RWPE2 (cell line): Measurements from ENCODE around the gene MAP2K6.
A peak's percentile ranks its signal among the peaks of the same experiment; 100 is the strongest.

Experiments
- ATAC-seq: fragments of 200-7000 bp; cut with Tn5 transposase; 3 replicates; pipeline ENCODE4 v1.9.1; 2021; ENCODE audit warnings: low read depth
- DNase-seq: peaks from one replicate; pipeline ENCODE4 v3.0.0-alpha.2; 2020; ENCODE audit warnings: low spot score
- H3K27ac ChIP-seq: fragments of 450-650 bp; 2 replicates; pipeline ENCODE4 v1.5.1; 2017; ENCODE audit warnings: mild to moderate bottlenecking; ENCODE audit not compliant: poor library complexity, severe bottlenecking
- H3K27me3 ChIP-seq: fragments of 250-450 bp; sonication (Bioruptor Pico); 2 replicates; pipeline ENCODE4 v1.5.1; 2021; ENCODE audit warnings: mild to moderate bottlenecking, moderate library complexity; ENCODE audit not compliant: insufficient read depth, poor library complexity, severe bottlenecking
- H3K36me3 ChIP-seq: fragments of 250-450 bp; sonication (Bioruptor Pico); 2 replicates; pipeline ENCODE4 v1.5.1; 2020; ENCODE audit warnings: low read depth, mild to moderate bottlenecking, moderate library complexity
- H3K4me1 ChIP-seq: fragments of 250-450 bp; sonication (Bioruptor Pico); 2 replicates; pipeline ENCODE4 v1.5.1; 2021; ENCODE audit warnings: mild to moderate bottlenecking, moderate library complexity; ENCODE audit not compliant: insufficient read depth, poor library complexity, severe bottlenecking
- H3K4me3 ChIP-seq: fragments of 250-450 bp; sonication (Bioruptor Pico); 2 replicates; pipeline ENCODE4 v1.5.1; 2021; ENCODE audit warnings: mild to moderate bottlenecking, moderate library complexity; ENCODE audit not compliant: severe bottlenecking
- H3K9me3 ChIP-seq: fragments of 250-450 bp; sonication (Bioruptor Pico); 2 replicates; pipeline ENCODE4 v1.5.1; 2021; ENCODE audit warnings: mild to moderate bottlenecking, moderate library complexity; ENCODE audit not compliant: severe bottlenecking
- CTCF ChIP-seq: fragments of 450-650 bp; IDR thresholded peaks from one replicate; pipeline ENCODE4 v1.5.1; 2017; ENCODE audit warnings: mild to moderate bottlenecking, moderate library complexity; ENCODE audit not compliant: poor library complexity, severe bottlenecking

MAP2K6 gene

GRCh38 chr17:69518951-69519350 is 104.5 kb downstream of the MAP2K6 start:
- Histone ChIP-seq H3K27ac (no peak overlapping the region), H3K36me3 (no peaks in the 10 kb centered on the region), H3K4me1 (no peaks in the 10 kb centered on the region), H3K27me3 (no peaks in the 10 kb centered on the region), H3K4me3 (no peak overlapping the region), H3K9me3 (no peaks in the 10 kb centered on the region)
- no peak for ATAC-seq
- DNase-seq: no peak
- TF ChIP-seq CTCF: no peak

GRCh38 chr17:69523244-69523861 is 108.9 kb downstream of the MAP2K6 start:
- Histone ChIP-seq H3K36me3 (no peaks in the 10 kb centered on the region), H3K9me3 (no peaks in the 10 kb centered on the region), H3K27ac (no peak overlapping the region), H3K4me1 (no peaks in the 10 kb centered on the region), H3K4me3 (no peak overlapping the region), H3K27me3 (no peaks in the 10 kb centered on the region)
- DNase-seq (no peak), ATAC-seq (peak; percentile 58; the same call in 1 of the 3 replicates)
- TF ChIP-seq CTCF: peak; percentile 80

GRCh38 chr17:69524854-69525253 is 110.4 kb downstream of the MAP2K6 start:
- DNase-seq: no peak
- no peaks in the 10 kb centered on the region for H3K4me1 ChIP-seq

DNA sequence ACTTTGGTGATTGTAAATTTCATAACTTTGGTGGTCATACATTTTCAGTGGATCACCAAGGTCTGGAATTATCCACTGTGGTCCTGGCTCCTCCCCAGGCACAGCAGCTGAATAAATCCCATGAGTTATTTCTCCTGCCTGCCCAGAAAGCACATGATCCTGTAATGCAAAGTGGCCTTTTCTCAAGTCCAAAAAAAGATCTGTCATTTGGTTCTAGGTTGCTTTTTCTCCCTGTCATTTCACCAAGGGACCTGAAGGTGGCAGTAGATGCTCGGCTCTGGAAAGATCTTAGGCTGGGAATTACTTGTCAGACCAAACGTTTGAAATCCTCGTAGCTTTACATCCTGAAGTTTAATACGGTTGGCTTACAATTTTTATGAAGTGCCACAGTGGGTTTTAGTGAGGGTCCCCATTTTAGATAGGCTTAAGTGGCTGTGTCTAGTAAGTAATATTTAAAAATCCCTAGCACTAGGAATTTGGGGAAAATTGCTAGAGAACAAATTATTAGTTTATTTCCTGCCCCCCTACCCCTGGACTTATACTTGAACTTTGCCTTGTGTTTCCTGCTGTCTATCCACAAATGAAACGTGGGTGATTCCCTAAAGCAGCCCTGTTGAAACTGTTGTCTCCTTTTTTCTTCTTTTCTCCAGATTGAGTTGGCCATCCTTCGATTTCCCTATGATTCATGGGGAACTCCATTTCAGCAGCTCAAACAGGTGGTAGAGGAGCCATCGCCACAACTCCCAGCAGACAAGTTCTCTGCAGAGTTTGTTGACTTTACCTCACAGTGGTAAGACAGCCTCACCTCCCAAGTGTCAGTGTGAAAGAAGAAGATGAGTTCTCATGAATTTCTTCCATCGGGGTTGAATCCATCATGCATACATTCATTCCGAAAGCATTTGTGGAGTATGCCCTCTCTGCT is 111.7 kb downstream of the MAP2K6 start:
- TF ChIP-seq CTCF: peak; percentile 94
- Histone ChIP-seq H3K4me1 (no peaks in the 10 kb centered on the region), H3K27me3 (no peaks in the 10 kb centered on the region), H3K4me3 (no peak overlapping the region), H3K27ac (no peak overlapping the region), H3K36me3 (no peaks in the 10 kb centered on the region), H3K9me3 (no peaks in the 10 kb centered on the region)
- ATAC-seq (peak; percentile 60; the same call in 2 of the 3 replicates), DNase-seq (no peak)

More at GRCh38 chr17:69524854-69525253, 110.4 kb downstream of the MAP2K6 start:
- H3K27me3 ChIP-seq: no peaks in the 10 kb centered on the region
- TF ChIP-seq CTCF: no peak
- H3K36me3 ChIP-seq: no peaks in the 10 kb centered on the region
- no peak for ATAC-seq
- H3K4me3 ChIP-seq: no peak overlapping the region
- H3K27ac ChIP-seq: no peak overlapping the region
- no peaks in the 10 kb centered on the region for H3K9me3 ChIP-seq
